Measurements from ENCODE around the gene PPP2R2D.

The PPP2R2D gene

DNA sequence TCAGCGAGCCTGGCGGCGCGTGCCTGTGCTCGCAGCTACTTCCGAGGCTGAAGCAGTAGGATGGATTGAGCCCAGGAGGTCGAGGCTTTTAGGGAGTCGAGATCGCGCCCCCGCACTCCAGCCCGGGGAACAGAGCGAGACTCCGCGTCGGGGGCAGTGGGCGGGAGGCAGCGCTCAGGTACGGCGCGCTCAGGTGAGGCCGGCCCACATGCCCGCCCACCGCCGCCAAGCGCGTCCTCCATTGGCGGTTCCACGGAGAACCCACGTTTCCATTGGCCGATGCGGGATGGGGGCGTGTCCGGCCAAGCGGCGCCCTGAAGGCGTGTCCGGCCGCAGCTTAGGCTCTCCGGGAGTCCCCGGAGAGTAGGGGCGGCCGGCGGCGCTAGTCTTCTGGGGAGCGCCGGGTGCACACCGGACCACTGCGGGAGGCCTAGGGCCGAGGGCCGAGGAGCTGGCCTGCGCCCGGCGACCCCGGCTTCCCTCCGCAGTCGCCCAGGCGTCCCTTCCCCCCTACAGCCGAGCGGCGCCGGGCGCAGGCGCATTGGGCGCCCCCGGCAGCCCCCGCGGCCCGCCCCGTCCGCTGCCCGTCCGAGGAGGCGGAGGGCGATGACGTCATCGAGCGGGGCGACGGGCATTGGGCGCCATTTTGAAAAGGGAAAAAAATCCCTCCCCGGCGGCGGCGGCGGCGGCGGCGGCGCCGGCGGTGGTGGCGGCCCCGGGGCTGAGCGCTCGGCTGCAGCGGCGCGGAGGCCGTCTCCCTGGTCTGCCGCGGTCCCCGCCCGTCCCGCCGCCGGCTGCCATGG lies at the start of gene PPP2R2D:
Gene PPP2R2D, plus strand, starts transcription at position 659 of the 803 bp plus-strand sequence. Its CDS starts 141 bp downstream, at position 800.
- DNase-seq: peak; percentile 92

DNA sequence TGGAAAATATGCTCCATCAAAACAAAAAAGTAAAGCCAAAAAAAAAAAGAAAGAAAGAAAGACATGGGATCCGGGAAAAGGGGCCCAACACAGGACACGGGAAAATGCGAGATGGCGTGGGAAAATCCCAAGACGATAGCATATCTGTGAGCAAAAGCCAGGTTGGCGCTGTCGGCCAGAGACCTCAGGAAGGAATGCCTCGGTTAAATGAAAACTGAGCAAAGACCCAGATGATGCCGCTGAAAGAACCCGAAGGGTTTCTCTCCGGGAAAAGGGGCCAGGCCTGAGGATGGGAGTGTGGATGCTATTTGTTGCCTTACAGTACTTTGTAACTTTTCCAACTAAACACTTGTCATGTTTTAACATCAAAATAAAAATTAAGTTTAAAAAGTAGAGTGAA lies 49.5 kb upstream of the PPP2R2D start:
- no peak for DNase-seq

DNA sequence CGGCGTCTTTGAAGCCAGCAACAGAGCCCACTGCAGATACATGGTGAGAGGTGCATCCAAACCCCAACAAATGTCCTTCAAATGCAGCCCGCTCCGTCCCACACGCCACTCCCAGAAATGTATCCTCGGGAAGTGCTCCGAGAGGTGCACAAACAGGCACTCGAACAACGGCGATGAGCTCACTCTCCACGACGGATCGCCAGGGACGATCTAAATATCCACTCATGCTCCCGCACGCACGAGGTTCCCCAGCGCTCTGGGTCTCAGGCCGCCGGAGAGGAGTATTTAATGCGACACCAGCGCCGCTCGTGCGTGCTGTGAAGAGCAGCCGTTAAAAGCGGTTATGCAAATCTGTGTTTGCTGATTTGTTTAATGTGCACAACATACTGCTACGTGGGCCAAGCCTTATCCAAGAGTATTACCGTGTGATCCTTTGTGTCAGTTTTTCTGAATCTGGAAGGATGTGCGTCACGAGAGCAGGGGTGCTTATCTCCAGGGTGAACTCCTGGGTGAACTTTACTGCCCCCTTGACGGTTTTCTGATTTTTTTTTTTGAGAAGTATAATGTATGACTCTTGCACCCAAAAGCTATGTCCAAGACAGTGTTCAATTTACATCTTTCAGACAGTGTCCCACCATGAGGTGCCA lies 48.5 kb upstream of the PPP2R2D start:
- no peak for DNase-seq

DNA sequence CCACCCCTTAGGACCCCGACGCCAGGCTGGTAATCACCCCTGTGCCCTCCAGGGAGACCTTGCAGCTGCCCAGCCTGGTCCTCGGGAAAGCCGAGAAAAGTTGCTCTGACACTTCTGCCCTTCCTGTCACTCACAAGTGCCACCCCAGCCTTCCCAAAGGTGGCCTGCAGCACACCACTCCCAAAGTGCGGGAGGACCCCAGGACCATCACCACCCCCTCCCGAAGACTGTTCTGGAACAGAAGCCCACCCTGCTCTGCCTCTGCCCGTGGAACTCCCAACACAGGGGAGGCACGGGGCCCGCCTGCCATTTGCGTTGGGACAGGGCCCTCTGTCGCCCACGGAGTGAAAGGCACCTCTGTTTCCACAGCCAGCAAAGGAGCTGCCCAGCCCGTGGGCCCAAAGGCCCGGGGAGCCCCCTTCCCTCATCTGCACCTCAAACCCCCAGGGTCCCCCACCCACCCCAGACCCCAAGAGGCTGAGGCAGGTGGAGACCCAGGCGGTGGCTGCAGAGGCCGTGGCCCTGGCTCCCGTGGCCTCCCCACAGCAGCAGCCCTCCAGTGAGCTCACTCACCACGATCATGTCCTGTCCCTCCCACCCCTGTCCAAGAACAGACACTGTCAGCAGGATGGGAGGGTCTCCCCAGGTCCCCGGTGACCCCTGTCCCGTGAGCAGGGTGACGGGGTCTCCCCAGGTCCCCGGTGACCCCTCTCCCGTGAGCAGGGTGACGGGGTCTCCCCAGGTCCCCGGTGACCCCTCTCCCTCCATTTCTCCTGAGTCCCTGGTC lies 47.8 kb upstream of the PPP2R2D start:
- DNase-seq: no peak

DNA sequence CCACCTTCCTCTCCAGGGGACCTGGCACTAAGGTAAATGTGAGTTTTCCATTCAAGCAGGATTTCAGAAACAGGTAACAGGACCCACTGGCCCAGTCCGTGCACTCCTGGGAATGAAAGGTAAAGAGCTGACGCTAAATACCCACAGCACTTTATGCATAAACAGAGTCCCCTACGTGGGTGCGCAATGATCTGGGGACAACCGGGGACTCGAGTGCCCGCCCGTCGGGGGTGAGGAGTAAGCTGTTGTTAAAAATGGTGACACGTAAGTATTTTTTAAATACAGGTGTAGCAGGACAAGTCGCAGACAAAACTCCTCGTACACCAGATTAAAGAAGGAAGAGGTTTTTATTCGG lies 47.2 kb upstream of the PPP2R2D start:
- no peak for DNase-seq

DNA sequence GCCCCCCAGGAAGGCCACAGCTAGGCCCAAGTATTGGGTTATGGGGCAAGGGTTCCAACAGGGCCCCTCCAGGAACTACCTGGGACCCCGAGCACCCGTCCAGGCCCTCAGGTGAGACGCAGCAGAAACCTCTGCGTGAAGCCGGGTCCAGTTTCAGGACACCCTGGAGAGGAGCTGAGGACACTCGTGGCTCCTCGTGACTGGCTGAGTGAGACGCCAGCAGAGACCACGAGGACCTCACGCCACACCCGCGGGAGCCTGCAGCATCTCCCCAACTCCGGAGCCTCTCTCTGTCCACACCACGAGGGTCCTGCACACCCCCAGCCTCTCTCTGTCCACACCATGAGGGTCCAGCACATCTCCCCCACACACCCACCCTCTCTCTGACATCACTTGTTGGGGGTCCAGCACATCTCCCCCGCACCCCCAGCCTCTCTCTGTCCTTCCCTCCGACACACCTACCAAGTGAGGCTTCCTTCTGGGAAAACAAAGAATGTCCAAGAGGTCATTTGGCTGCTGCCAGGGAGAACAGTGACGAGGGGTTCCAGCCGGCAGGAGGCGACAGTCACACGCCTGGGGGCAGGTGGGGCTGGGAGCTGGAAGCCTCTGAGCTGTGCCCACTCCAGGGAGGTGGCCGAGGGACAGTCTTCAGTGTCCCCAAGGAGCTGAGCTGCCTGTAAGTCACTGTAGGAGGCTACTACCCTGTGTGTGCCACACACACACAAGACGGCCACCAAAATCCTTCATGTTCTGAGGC lies 46.1 kb upstream of the PPP2R2D start:
- DNase-seq: no peak

DNA sequence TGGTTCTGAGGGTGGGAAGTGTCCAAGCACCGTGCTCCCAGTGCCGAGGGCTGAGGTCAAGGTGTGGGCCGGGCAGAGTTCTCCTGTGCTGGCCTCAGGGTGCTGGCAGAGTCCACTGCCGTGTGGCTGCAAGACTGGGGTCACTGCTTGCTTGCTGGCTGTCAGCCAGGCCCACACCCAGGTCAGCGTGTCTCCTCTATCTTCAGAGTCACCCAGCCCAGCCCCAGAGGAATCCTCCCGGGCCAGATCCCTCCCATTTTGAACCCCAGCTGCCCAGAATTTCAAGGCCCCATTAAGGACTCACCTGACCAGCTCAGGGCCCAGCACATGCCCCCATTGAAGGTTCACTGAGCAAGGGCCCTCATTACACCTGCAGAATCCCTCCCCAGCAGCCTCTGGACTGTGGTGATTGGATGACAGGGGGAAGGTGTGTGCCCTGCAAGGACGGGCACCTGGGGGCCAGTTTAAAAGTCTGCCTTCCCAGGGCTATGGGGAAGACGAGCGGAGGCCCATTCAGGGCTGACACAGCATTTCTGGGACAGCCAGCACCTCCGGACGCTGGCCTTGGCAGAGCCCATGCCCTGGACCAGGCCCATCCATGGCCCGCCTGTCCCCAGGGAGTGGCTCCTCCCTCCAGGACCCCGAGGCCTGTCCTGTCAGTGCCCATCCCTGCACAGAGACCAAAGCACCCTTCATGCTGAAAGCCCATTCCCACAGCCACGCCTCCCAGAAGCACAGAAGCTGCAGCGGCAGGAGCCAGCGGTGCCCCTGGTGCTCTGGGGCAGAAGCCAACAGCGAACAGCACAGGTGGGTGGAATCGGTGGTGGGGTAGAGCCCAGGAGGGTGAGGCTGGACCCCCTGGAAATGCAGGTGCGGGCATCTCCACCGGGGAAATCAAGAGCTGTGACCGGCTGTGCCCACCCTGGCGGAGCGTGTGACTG lies 45.1 kb upstream of the PPP2R2D start:
- no peak for DNase-seq

DNA sequence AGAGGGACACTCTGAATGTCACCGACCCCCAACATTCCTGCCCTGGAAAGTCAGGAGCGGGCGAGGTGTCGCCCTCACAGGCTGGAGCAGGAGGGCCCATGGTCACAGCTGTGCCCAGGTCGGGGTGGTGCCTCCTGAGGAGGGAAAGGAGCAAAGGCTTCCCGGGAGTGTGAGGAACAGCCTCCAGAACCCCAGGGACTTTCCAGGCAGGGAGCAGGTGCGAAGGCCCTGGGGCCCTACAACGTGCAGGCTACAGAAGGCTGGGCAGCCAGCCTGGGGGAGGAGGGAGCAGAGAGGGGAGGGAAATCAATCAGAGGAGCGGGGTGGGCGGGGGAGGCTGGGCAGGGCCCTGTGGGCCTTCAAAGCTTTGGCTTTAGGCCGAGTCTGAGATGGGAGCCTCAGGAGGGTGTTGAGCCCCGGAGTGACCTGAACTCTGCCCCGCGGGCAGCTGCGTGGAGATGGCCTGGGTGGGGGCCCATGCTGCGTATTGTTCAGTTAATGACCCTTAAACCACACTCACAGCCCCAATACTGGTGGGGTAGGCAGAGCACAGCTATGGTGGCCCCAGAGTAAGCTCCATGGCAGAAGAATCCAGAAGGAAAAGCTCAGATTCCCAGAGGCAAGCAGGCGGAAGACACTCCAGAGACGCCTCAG lies 44.2 kb upstream of the PPP2R2D start:
- DNase-seq: no peak

DNA sequence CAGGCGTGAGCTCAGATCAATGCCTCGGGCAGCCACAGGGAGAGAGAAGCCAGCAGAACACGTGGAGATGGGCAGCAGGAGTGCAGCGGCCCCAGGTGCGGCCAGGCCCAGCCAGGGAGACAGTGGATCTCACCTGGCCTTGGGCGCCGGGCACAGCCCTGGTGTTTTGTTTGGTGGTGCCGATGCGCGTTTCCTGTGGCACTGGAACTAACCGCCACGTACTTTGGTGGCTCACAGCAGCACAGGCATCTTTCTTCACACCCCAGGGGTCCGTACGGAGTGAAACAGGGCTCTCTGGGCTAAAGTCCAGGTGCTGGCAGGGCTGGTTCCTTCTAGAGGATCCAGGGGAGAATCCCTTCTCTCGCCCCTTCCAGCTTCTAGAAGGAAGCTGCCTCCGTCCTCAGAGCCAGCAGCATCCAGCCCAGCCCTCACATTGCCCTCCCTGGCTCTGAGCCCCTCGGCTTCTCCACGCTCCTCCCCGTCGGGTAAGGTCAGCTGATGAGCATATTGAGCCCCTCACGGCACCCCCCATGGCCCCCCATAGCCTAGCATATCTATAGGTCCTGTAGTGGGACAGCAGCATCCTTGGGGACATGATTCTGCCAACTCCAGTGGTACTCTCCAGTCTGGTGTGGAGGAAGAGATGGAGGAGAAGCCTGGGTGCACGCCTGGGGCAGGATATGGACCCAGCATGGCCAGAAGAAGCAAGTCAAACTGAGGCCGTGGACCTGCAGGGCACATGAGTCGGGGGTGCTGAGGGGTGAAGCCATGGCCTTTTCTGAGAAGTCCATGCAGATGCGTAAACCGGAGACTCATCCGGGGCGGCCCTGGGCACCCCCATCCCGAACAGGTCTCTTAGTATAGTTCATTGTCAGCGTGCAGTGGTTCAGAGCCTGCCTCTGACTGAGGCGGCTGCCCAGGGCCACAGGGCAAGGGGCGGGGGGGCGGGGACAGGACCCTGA lies 43.4 kb upstream of the PPP2R2D start:
- DNase-seq: no peak

DNA sequence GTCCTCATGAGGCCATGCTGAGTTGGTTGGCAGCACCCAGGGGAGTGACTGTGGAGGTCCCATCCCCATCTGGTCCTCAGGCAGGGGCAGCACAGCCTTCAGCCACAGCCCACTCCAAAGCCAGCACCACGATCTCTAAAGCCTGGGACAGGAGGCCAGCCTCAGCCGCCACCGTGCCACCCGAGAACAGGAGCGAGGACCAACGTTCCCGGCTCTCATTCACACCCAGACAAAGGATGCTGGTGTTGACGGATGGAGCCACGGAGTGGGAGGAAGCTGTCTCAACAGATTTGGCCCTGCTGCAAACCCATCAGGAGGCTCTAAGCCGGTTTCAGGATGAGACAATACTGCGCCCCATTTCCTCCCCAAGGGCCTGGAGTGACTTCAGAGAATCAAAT lies 42.7 kb upstream of the PPP2R2D start:
- DNase-seq: no peak

DNA sequence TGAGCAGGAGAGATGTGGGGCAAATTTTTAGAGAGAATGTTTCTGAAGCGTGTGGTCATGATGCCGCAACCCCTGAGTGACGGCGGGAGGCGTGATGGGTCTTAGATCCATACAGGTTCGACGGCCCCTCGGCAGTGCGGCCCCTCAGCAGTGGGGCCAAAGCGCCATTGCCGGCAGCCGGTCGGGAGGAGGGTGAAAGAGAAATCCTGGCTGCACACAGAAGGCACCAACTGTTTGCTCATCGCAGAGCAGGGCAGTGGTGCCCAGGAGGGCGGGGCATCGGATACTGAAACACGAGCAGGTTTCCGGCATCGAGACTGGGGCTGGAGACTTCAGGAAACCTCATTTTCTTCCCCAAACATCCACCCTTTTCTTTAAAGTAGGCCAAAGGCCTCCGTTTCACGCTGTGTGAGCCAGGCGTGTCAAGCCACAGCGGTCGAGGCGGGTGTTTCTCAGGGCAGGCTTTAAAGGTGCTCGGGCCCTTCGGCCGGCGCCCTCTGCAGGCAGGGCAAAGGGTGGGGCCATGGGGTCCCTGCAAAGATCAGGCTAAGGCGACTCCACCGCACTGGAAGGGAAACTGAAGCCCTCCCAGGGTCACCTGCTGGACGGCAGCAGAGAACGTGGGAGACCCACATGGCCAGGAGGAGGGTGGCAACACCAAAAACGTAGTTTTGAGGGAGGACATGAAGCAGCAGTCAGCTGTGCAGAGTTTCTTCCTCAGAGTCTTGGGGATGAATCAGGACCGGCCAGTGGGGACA lies 42.0 kb upstream of the PPP2R2D start:
- DNase-seq: no peak

DNA sequence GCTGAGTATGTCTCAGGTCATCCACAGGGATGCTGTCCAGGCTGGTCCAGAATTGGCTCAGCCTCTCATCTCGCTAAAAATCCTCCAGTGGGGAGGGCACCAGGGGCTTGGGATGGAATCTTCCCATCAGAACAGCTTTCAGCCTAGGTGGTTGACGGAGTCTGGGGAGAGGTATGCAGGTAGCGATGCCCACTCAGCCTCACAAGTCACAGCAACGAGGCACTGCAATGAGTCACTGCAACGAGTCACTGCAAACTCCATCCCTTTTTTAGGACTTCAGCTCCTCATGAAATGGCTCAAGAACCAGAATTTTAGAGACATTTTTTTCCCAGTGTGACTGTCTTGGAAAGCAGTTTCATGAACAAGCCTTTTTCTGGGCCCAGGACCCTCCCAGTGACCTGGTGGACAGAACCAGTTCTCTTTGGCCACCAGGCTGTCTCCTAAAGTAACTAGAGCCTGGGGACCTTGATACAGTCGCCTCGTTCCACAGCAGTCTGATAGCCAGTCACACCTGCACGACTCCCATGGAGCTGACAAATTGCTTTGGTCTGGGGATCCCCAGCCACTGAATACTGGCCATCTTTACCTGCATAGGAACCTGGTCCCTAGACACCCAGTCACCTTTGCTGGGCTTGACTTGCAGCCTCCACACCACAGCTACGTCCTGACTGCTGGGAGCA lies 41.3 kb upstream of the PPP2R2D start:
- DNase-seq: peak; percentile 9

DNA sequence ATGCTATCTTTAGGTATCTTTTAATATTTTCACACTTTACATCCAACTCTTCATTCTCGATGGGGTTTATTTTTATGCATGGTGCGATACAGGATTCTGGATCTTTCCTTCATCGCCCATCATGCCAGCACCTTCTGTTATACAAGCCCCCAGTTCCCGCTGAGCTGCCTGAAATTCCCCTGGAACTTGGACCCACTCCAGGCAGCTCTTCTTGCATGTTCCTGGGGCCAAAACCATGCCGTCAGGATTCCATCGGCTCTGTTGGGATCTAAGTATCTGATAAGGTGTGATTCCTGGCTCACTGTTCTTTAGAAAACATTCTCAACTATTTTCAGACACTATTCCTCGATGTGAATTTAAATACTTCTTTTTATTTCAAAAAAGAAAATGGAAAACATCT lies 40.5 kb upstream of the PPP2R2D start:
- no peak for DNase-seq

DNA sequence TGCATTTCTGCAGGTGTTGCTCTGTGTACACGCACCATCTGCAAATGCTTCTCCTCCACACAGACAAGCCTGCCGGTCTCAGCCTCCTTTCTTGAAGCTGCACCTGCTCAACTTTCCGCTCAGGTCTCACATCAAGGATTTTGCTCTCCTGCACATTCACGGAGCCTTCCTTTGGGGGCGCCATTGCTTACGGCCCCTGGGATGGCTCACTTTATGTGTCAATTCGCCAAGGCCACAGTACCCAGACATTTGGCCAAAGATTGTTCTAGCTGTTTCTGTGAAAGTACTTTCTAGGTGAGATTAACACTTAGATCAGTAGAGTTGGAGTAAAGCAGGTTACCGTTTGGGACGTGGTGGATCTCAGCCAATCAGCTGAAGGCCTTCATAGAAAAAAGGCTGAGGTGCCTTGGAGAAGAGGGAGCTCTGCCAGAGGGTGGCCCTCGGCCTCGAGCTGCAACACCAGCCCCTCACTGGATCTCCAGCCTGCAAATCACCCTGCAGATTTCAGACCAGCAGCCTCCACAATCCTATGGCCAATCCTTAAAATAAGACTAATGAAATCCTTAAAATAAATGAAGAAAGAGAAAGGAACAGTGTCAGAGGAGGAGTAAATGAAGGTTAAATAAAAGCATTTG lies 39.9 kb upstream of the PPP2R2D start:
- no peak for DNase-seq

DNA sequence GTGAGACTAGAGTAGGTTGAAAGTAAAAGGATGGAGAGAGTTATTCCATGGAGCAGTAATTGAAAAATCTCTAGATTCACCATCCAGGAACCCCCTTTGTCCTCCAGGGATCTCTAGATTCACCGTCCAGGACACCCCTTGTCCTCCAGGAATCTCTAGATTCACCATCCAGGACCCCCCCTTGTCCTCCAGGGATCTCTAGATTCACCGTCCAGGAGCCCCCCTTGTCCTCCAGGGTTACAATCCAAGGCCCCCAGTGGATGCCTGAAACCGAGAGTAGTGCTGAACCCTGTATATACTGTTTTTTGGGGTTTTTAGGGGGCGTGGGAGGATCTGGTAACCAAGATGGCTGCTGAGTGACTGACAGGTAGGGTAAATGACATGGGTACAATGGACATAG lies 38.3 kb upstream of the PPP2R2D start:
- no peak for DNase-seq

DNA sequence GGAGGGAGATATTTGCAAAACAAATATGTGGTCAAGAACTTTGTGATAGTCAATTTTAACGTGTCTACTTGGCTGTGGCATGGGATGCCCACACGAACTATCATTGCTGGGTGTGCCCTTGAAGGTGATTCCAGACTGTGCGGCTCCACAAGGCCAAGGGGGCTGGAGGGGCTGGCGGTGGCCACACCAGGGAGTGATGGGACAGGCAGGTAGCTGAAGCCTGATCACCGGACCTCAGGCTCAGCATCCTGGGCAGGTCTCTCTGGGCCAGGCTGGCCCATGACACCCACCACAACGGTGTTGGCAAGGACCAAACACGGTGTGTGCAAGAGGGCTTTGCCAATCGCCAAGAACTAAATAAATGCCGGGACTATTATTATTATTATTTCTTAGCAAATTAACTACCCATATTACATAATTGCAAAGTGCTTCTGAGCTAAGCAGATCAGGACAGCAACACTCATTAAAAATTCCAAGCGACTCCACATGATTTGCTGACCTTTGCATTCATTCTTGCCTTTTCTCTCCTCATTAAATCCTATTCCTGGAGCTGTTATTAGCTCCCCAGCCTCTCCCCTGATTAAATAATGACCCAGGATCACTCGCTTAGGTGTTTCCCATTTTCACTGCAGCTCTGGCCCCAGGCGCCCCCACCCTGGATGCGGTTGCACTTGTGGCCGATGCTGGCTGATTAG lies 35.4 kb upstream of the PPP2R2D start:
- no peak for DNase-seq

DNA sequence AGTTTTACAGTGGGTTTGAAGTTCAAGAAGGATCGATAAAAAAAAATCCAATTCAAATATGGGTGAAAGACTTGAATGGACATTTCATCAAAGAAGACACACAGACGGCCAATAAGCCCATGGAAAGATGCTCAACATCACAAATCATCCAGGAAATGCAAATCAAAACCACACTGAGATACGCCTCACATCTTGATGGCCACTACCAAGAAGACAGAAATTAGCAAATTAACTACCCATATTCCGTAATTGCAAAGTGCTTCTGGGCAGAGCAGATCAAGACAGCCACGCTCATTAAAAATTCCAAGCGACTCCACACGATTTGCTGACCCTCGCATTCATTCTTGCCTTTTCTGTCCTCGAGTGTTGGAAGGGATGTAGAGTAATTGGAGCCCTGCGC lies 34.1 kb upstream of the PPP2R2D start:
- no peak for DNase-seq

DNA sequence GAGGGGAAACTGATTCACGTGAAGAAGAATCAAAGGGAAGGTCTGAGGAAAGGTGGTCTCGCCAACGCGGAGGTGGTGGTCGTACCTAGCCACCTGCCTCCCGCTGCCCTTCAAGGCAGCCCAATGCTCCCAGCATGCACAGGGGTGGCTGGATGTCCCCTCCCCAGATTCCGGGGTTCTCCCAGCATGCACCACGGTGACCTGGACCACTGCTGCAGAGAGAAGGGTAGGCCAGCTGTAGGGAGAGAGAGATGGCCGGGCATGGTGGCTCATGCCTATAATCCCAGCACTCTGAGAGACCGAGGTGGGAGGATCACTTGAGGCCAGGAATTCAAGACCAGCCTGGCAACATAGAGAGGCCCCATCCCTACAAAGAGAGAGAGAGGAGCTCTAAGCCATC lies 32.4 kb upstream of the PPP2R2D start:
- DNase-seq: no peak
